HG03060 (cell line): Measurements from ENCODE around the gene AAGAB.
"Not testable (repeated sequence)": the region's sequence is repeated elsewhere in the genome, so short reads cannot be mapped to it uniquely, and the experiment has no call there.

ENCODE experiments used
- ATAC-seq: cut with Tn5 transposase; IDR thresholded peaks from one replicate; pipeline ENCODE4 v1.9.1; 2021; ENCODE audit warnings: low read depth, moderate number of reproducible peaks; ENCODE audit not compliant: unreplicated experiment

The AAGAB gene

DNA sequence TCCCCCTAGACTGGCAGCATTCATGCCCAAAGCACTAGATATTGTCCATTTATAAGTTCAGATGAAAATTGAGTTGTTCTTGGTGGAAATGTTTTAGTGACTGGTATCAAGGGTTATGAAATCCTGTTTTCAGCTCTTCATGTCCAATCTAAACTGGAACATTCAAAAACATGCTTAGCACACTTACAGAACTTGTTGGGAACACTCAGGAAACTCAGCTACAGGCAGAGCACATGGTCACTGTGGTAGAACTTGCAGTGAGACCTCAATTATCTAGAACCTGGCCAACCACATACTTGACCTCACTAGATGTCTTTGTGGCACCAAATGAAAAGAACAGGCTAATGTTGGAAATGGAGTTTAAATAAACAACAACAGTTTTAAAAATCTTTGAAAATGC is 100.2 kb downstream of the AAGAB start:
- no peak for ATAC-seq

- not testable (repeated sequence) for ATAC-seq
Measured at GRCh38 chr15:67153044-67153443, 101.4 kb downstream of the AAGAB start.

- ATAC-seq: no peak
Measured at GRCh38 chr15:67152429-67152828, 102.0 kb downstream of the AAGAB start.
